Esophagus muscularis mucosa (tissue), 4 donors: ENCODE results near the gene BMPR1A. TPM values are rescaled to one million over a fixed set of nuclear protein-coding genes. Genes with fewer than 3 reads are reported as not detected.

Experiments
- DNase-seq: peaks from one replicate; pipeline ENCODE4 v3.0.0-alpha.2; 2017; ENCODE audit errors: extremely low spot score
- H3K27ac ChIP-seq, 4 donors: fragments of 200-600 bp; sonication (generic); replicated peaks in 1 of 4; 1 replicate in 3 of 4; 2 replicates in 1 of 4; pipeline ENCODE4 v1.5.1; 2016 to 2019; ENCODE audit warnings: mild to moderate bottlenecking in 1 of 4
- H3K27me3 ChIP-seq, 4 donors: fragments of 200-600 bp; sonication (generic); one replicate each; pipeline versions ENCODE4 v1.5.1 to v1.6.0; 2016 to 2019
- H3K36me3 ChIP-seq, 4 donors: fragments of 200-600 bp; sonication (generic); one replicate each; pipeline ENCODE4 v1.5.1; 2016 to 2019
- H3K4me1 ChIP-seq, 4 donors: fragments of 200-600 bp; sonication (generic); one replicate each; pipeline ENCODE4 v1.5.1; 2016 to 2019
- H3K4me3 ChIP-seq, 4 donors: fragments of 200-600 bp; sonication (generic); 1 replicate in 2 of 4; 2 replicates in 2 of 4; pipeline ENCODE4 v1.5.1; 2016 to 2019; ENCODE audit warnings: mild to moderate bottlenecking in 4 of 4, moderate library complexity in 1 of 4
- H3K9me3 ChIP-seq, 4 donors: fragments of 200-600 bp; sonication (generic); 1 replicate in 3 of 4; 2 replicates in 1 of 4; pipeline ENCODE4 v1.5.1; 2016 to 2019
- EP300 ChIP-seq: sonication (generic); formaldehyde crosslinking; IDR thresholded peaks from one replicate; pipeline ENCODE4 v1.6.1; 2017; ENCODE audit warnings: antibody characterized with exemption
- POLR2A ChIP-seq: fragments of 450-650 bp; IDR thresholded peaks from one replicate; pipeline ENCODE4 v1.6.1; 2017; ENCODE audit warnings: antibody characterized with exemption, moderate library complexity, mild to moderate bottlenecking, low read depth
- POLR2AphosphoS5 ChIP-seq, 2 donors: sonication (generic); formaldehyde crosslinking; IDR thresholded peaks; one replicate each; pipeline ENCODE4 v1.6.1; 2017; ENCODE audit warnings: antibody characterized with exemption in 2 of 2
- WGBS: methylation state at CpG from one replicate; pipeline ENCODE4 v1.1.5; 2018; 5-methylcytosine and 5-hydroxymethylcytosine counted together
- intact Hi-C: fragments of 100-400 bp; cut with DNase I; formaldehyde crosslinking; loops from one replicate; pipeline ENCODE4 v1.15.1; 2023
- total RNA-seq, 4 donors: library from RNA; depleted of rRNA; stranded (reverse); fragments of >200 nt; gene quantifications; one replicate each; pipeline versions ENCODE4 v1.1.0 to v1.2.1, GENCODE V29; 2016
- TF ChIP-seq, protein P1 (sequence below), 3 experiments: fragments of 200-600 bp in 2 of 3; fragments of 450-650 bp in 1 of 3; sonication (generic) in 2 of 3; IDR thresholded peaks; one replicate each; pipeline ENCODE4 v1.5.1; 2017 to 2019; ENCODE audit warnings: antibody characterized with exemption in 3 of 3, mild to moderate bottlenecking in 2 of 3, moderate library complexity in 1 of 3

Gene BMPR1A
- total RNA-seq, 4 donors from 2014 or later = 66.1 to 110 (median 90.5) TPM

DNA sequence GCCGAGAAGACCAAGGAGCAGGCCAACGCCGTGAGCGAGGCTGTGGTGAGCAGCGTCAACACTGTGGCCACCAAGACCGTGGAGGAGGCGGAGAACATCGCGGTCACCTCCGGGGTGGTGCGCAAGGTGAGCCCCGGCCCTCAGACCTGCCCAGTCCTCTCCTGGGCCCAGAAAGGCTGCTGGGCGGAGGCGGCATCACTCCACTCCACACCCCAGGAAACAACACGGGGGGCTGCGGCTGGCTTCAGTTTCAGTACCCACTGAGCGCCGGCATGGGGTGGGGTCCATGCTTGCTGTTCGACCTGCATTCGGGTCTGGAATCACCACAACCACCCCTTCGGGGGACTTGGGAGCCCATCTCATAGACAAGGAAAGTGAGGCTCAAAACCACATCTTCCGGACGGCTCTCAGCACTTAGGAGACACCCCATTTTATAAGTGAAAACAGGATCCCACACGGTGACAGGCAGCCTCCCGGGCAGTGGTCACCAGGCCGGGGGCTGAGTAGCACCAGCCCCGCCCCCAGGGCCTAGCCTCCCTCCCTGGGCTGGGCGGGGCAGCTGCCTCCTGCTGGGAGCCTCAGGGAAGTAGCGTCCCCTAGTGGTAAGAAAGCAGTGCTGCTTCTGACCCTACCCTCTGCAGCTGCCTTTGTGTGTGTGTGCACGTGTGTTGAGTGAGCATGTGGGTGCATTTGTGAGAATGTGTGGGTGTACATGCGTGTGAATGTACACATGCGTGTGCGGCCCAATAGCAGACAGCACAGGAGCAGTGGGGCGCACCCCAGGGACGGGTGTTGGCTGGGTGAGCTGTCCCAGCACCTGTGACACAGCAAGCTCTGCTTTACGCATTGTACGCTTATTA lies 203.8 kb downstream of the BMPR1A start:
- Histone ChIP-seq H3K27ac (peak overlapping the region; percentile 65 to 82 (median 75)), H3K36me3 (no peaks in the 10 kb centered on the region), H3K4me3 (peak overlapping the region; percentile 43 to 55 (median 43)), H3K9me3 (no peaks in the 10 kb centered on the region), H3K27me3 (no peaks in the 10 kb centered on the region), H3K4me1 (peaks cover 28 to 69% (median 51%) of the 10 kb centered on the region in 4 donors)
- TF ChIP-seq EP300 (no peak), POLR2A (no peak), POLR2AphosphoS5 (IDR thresholded peaks at IDR 0.05) (peak in 1 of 2 donors; percentile 48)
- TF ChIP-seq, protein P1, sequence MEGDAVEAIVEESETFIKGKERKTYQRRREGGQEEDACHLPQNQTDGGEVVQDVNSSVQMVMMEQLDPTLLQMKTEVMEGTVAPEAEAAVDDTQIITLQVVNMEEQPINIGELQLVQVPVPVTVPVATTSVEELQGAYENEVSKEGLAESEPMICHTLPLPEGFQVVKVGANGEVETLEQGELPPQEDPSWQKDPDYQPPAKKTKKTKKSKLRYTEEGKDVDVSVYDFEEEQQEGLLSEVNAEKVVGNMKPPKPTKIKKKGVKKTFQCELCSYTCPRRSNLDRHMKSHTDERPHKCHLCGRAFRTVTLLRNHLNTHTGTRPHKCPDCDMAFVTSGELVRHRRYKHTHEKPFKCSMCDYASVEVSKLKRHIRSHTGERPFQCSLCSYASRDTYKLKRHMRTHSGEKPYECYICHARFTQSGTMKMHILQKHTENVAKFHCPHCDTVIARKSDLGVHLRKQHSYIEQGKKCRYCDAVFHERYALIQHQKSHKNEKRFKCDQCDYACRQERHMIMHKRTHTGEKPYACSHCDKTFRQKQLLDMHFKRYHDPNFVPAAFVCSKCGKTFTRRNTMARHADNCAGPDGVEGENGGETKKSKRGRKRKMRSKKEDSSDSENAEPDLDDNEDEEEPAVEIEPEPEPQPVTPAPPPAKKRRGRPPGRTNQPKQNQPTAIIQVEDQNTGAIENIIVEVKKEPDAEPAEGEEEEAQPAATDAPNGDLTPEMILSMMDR (IDR thresholded peaks at IDR 0.05) = peak; percentile 65 to 87 (median 77)
- WGBS = 77% methylated on average over 24 of the region's 37 CpGs
- no peak for DNase-seq
- intact Hi-C loops = no loop called here

- WGBS = 81% methylated on average over 6 of the region's 9 CpGs
- H3K4me3 ChIP-seq = no peak overlapping the region
- TF ChIP-seq, protein P1 (IDR thresholded peaks at IDR 0.05) = no peak
- TF ChIP-seq POLR2A = no peak
- no peak for TF ChIP-seq EP300
- no peak for TF ChIP-seq POLR2AphosphoS5 (IDR thresholded peaks at IDR 0.05)
- H3K4me1 ChIP-seq = peaks cover 27 to 68% (median 52%) of the 10 kb centered on the region in 4 donors
- no peaks in the 10 kb centered on the region for H3K9me3 ChIP-seq
- no peaks in the 10 kb centered on the region for H3K27me3 ChIP-seq
- no peak for DNase-seq
- no peak overlapping the region for H3K27ac ChIP-seq
- H3K36me3 ChIP-seq = no peaks in the 10 kb centered on the region
- intact Hi-C loops = no loop called here
Measured at GRCh38 chr10:86960863-86961434, 204.5 kb downstream of the BMPR1A start.

- 92% methylated on average over 8 of the region's 12 CpGs for WGBS
- H3K27ac ChIP-seq = no peak overlapping the region
- no peaks in the 10 kb centered on the region for H3K27me3 ChIP-seq
- DNase-seq = no peak
- H3K4me1 ChIP-seq = peaks cover 34 to 69% (median 56%) of the 10 kb centered on the region in 4 donors
- H3K4me3 ChIP-seq = no peak overlapping the region
- TF ChIP-seq POLR2A = no peak
- TF ChIP-seq EP300 = no peak
- TF ChIP-seq, protein P1 (IDR thresholded peaks at IDR 0.05) = no peak
- no peak for TF ChIP-seq POLR2AphosphoS5 (IDR thresholded peaks at IDR 0.05)
- no peaks in the 10 kb centered on the region for H3K36me3 ChIP-seq
- H3K9me3 ChIP-seq = no peaks in the 10 kb centered on the region
- intact Hi-C loops = no loop called here
Measured at GRCh38 chr10:86961481-86962091, 205.2 kb downstream of the BMPR1A start.

DNA sequence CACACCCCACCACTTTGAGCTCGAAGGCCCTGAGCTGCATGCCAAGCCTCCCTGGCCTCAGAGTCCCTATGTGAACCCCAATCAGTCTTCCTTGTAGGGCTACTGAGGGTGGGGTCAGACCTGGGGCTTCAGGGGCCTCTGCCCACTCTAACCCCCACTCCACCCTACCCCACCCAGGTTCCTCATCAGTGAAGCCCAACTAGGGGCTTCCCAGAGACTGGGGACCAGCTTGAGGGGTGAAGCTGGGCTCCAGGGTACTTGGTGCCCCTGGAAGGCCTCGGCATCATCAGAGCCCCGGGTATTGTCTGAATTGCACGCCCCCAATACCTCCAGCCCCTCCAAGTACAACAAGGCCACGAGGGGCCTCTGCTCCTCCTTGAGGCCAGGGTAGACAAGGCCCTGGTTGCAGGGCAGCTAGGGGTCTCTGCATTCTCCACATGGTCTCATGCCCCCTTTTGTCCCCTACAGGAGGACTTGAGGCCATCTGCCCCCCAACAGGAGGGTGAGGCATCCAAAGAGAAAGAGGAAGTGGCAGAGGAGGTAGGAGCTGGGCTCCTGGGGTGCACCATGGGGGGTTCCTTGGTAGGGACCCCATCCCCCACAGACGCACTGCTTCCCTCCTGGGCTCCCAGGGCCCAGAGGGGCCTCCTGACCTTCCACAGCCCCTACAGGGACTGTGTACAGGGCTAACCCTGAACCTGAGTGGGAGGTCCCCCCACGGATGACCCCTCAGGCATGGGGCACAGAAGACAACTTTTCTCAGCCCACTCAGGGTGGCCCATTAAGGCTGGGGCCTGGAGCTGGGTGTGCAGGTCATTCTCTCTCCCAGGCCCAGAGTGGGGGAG lies 205.9 kb downstream of the BMPR1A start:
- H3K36me3 ChIP-seq = no peaks in the 10 kb centered on the region
- no peak overlapping the region for H3K4me3 ChIP-seq
- TF ChIP-seq POLR2AphosphoS5 (IDR thresholded peaks at IDR 0.05) = no peak
- TF ChIP-seq EP300 = no peak
- TF ChIP-seq POLR2A = no peak
- TF ChIP-seq, protein P1 (IDR thresholded peaks at IDR 0.05) = no peak
- WGBS = 85% methylated on average over 4 of the region's 7 CpGs
- no peak for DNase-seq
- H3K27ac ChIP-seq = no peak overlapping the region
- H3K4me1 ChIP-seq = peaks cover 41 to 70% (median 63%) of the 10 kb centered on the region in 4 donors
- no peaks in the 10 kb centered on the region for H3K27me3 ChIP-seq
- intact Hi-C loops = no loop called here
- H3K9me3 ChIP-seq = no peaks in the 10 kb centered on the region
